MM.1S (cell line): ENCODE data around the gene GAREM2.
A peak's percentile ranks its signal among the peaks of the same experiment; 100 is the strongest.

Experiments
- DNase-seq: peaks from one replicate; pipeline ENCODE4 v3.0.0-alpha.2; 2015
- H2AFZ ChIP-seq: fragments of 300-600 bp; sonication (generic); 2 replicates; pipeline ENCODE4 v1.6.0; 2016; ENCODE audit warnings: antibody characterized with exemption, low read length
- H3F3A ChIP-seq: fragments of 300-600 bp; sonication (generic); 2 replicates; pipeline ENCODE4 v1.6.1; 2016; ENCODE audit warnings: mild to moderate bottlenecking, antibody characterized with exemption, low read length, moderate library complexity, mixed read lengths; ENCODE audit not compliant: insufficient read depth
- H3K27ac ChIP-seq: fragments of 300-600 bp; sonication (generic); 2 replicates; pipeline ENCODE4 v1.5.1; 2016; ENCODE audit warnings: mild to moderate bottlenecking, low read length
- H3K27me3 ChIP-seq: fragments of 300-600 bp; sonication (generic); replicated peaks from 2 replicates; pipeline ENCODE4 v1.6.0; 2016; ENCODE audit warnings: low read length; ENCODE audit not compliant: insufficient read depth
- H3K36me3 ChIP-seq: fragments of 300-600 bp; sonication (generic); replicated peaks from 2 replicates; pipeline ENCODE4 v1.6.1; 2016; ENCODE audit warnings: mild to moderate bottlenecking, low read length, mixed read lengths; ENCODE audit not compliant: insufficient read depth
- H3K4me1 ChIP-seq: fragments of 300-600 bp; sonication (generic); 2 replicates; pipeline ENCODE4 v1.6.1; 2016; ENCODE audit warnings: low read length, mixed read lengths
- H3K4me2 ChIP-seq: fragments of 300-600 bp; sonication (generic); 2 replicates; pipeline ENCODE4 v1.6.0; 2016; ENCODE audit warnings: low read depth, low read length
- H3K4me3 ChIP-seq: fragments of 300-600 bp; sonication (generic); 2 replicates; pipeline ENCODE4 v1.5.1; 2016; ENCODE audit warnings: low read length, mixed read lengths
- H3K79me2 ChIP-seq: fragments of 300-600 bp; sonication (generic); 2 replicates; pipeline ENCODE4 v1.6.1; 2016; ENCODE audit warnings: mixed run types, low read length, mixed read lengths
- H3K9ac ChIP-seq: fragments of 300-600 bp; sonication (generic); 2 replicates; pipeline ENCODE4 v1.6.1; 2016; ENCODE audit warnings: low read length, mixed read lengths
- H3K9me2 ChIP-seq: fragments of 300-600 bp; sonication (generic); replicated peaks from 2 replicates; pipeline ENCODE4 v1.6.1; 2016; ENCODE audit warnings: mild to moderate bottlenecking, low read length, mixed read lengths; ENCODE audit not compliant: insufficient read depth
- H3K9me3 ChIP-seq: fragments of 300-600 bp; sonication (generic); replicated peaks from 2 replicates; pipeline ENCODE4 v1.6.1; 2016; ENCODE audit warnings: mild to moderate bottlenecking, low read length, mixed read lengths; ENCODE audit not compliant: insufficient read depth
- H4K20me1 ChIP-seq: fragments of 300-600 bp; sonication (generic); 2 replicates; pipeline ENCODE4 v1.6.1; 2016; ENCODE audit warnings: mild to moderate bottlenecking, low read length, moderate library complexity, mixed read lengths; ENCODE audit not compliant: insufficient read depth
- CTCF ChIP-seq: fragments of 300-600 bp; sonication (generic); IDR thresholded peaks from 2 replicates; pipeline ENCODE4 v1.5.1; 2016; ENCODE audit warnings: antibody characterized with exemption, low read length, mixed read lengths
- EZH2 ChIP-seq: fragments of 300-600 bp; sonication (generic); optimal IDR thresholded peaks from 2 replicates; pipeline ENCODE3; 2017; ENCODE audit warnings: low read depth, mild to moderate bottlenecking, antibody characterized with exemption, low read length, mixed read lengths
- EZH2phosphoT487 ChIP-seq: fragments of 300-600 bp; sonication (generic); IDR thresholded peaks from 2 replicates; pipeline ENCODE4 v1.6.1; 2018; ENCODE audit warnings: antibody characterized with exemption, low read length

Gene GAREM2

GRCh38 chr2:26172871-26173775 lies at the start of gene GAREM2:
Gene GAREM2 (plus strand): TSS chr2:26173088. CDS start chr2:26173221, 133 bp downstream.
- no peak within 1 kb of the TSS for H3K9ac ChIP-seq

GRCh38 chr2:26123426-26123825 lies 49.5 kb upstream of the GAREM2 start:
- Histone ChIP-seq H3K9me3 (no peaks in the 10 kb centered on the region), H3K9me2 (no peaks in the 10 kb centered on the region), H3K4me1 (no peaks in the 10 kb centered on the region), H3K79me2 (peaks cover 48% of the 10 kb centered on the region), H3K36me3 (no peaks in the 10 kb centered on the region), H3K4me3 (no peak overlapping the region), H3K27me3 (no peaks in the 10 kb centered on the region), H3K27ac (no peak overlapping the region), H3K4me2 (no peak overlapping the region), H3F3A (no peaks in the 10 kb centered on the region), H4K20me1 (no peaks in the 10 kb centered on the region), H3K9ac (no peak overlapping the region), H2AFZ (no peak overlapping the region)
- TF ChIP-seq EZH2phosphoT487 (no peak), CTCF (no peak), EZH2 (no peak)
- no peak for DNase-seq

More at GRCh38 chr2:26172871-26173775, at the start of gene GAREM2:
- Histone ChIP-seq H3K79me2 (no peaks in the 10 kb centered on the region), H3K4me2 (peak within 1 kb of the TSS; percentile 45; the same call in 1 of the 2 replicates), H3K4me1 (no peaks in the 10 kb centered on the region), H4K20me1 (no peaks in the 10 kb centered on the region), H3F3A (no peaks in the 10 kb centered on the region), H3K9me3 (no peaks in the 10 kb centered on the region), H3K36me3 (no peaks in the 10 kb centered on the region), H3K9me2 (no peaks in the 10 kb centered on the region), H3K27ac (no peak within 1 kb of the TSS), H3K4me3 (no peak within 1 kb of the TSS; the same call in 1 of the 2 replicates), H2AFZ (peak within 1 kb of the TSS; percentile 56; the same call in 1 of the 2 replicates), H3K27me3 (peaks cover 17% of the 10 kb centered on the region)
- TF ChIP-seq CTCF = no peak
- no peak for TF ChIP-seq EZH2phosphoT487
- no peak for TF ChIP-seq EZH2
- no peak for DNase-seq

- Histone ChIP-seq H2AFZ (no peak overlapping the region), H3K4me2 (no peak overlapping the region), H3K27ac (no peak overlapping the region), H3K4me1 (no peaks in the 10 kb centered on the region), H3F3A (no peaks in the 10 kb centered on the region), H3K27me3 (no peaks in the 10 kb centered on the region), H3K79me2 (peaks cover 34% of the 10 kb centered on the region), H4K20me1 (no peaks in the 10 kb centered on the region), H3K4me3 (no peak overlapping the region), H3K9me2 (no peaks in the 10 kb centered on the region), H3K36me3 (0 out of 2 replicates have a peak, but pooled peaks cover 3% of the 10 kb centered on the region), H3K9me3 (no peaks in the 10 kb centered on the region), H3K9ac (no peak overlapping the region)
- TF ChIP-seq EZH2phosphoT487 = no peak
- TF ChIP-seq EZH2 = no peak
- no peak for TF ChIP-seq CTCF
- no peak for DNase-seq
Observed at GRCh38 chr2:26126074-26126473, 46.8 kb upstream of the GAREM2 start.
